A549 (cell line): ENCODE results near the gene TEF. TPM values are rescaled to one million over a fixed set of nuclear protein-coding genes. Genes with fewer than 3 reads are reported as not detected.

ENCODE experiments used
- ATAC-seq, 2 experiments: fragments of 200-7000 bp in 1 of 2; fragments of >200 bp in 1 of 2; cut with Nextera tagmentation in 1 of 2; cut with Tn5 transposase in 1 of 2; 3 replicates each; pipeline versions ENCODE4 v1.8.0 to v1.9.1; 2018 to 2020; ENCODE audit warnings: mild to moderate bottlenecking in 1 of 2, moderate library complexity in 1 of 2
- CTCF ChIA-PET: fragments of 300-600 bp; sonication (Branson Sonifier 250); formaldehyde crosslinking; extraction: SDS; loops from one replicate; lab custom pipeline; 2021; ENCODE audit warnings: antibody characterized with exemption, inconsistent platforms; lab: Yijun Ruan, JAX
- POLR2A ChIA-PET: fragments of 350-600 bp; formaldehyde crosslinking; extraction: SDS; loops from one replicate; lab custom pipeline; 2021; ENCODE audit warnings: antibody characterized with exemption, inconsistent platforms; lab: Yijun Ruan, JAX
- DNase-seq, 2 experiments: peaks; one replicate each; pipeline versions ENCODE4 v3.0.0 to v3.0.0-alpha.2; 2011 to 2016; ENCODE audit warnings: low read depth in 1 of 2, low spot score in 1 of 2
- FAIRE-seq: peaks from 2 replicates; lab custom pipeline; 2011; peaks lifted over from hg19 to GRCh38; lab: Jason Lieb, UNC
- H3K27ac ChIP-seq, 2 experiments: fragments of >200 bp; sonication (Bioruptor Twin); formaldehyde crosslinking; 3 replicates each; pipeline ENCODE4 v1.5.1; 2016 to 2017
- H3K4me1 ChIP-seq: fragments of >200 bp; sonication (Bioruptor Twin); formaldehyde crosslinking; 3 replicates; pipeline ENCODE4 v1.6.1; 2016
- H3K4me2 ChIP-seq: fragments of >200 bp; sonication (Bioruptor Twin); formaldehyde crosslinking; 3 replicates; pipeline ENCODE4 v1.6.1; 2016
- H3K4me3 ChIP-seq: fragments of >200 bp; sonication (Bioruptor Twin); formaldehyde crosslinking; 3 replicates; pipeline ENCODE4 v1.5.1; 2016
- H3K9me3 ChIP-seq: fragments of >200 bp; sonication (Bioruptor Twin); formaldehyde crosslinking; 3 replicates; pipeline ENCODE4 v1.6.1; 2016
- CBX2 ChIP-seq: fragments of 200-600 bp; sonication (generic); IDR thresholded peaks from 2 replicates; pipeline ENCODE4 v1.6.1; 2016; ENCODE audit warnings: low read depth, mild to moderate bottlenecking, borderline replicate concordance
- CHD4 ChIP-seq: fragments of 200-600 bp; sonication (generic); IDR thresholded peaks from 2 replicates; pipeline ENCODE4 v1.6.1; 2016; ENCODE audit warnings: antibody characterized with exemption, mild to moderate bottlenecking, borderline replicate concordance
- ELK1 ChIP-seq: fragments of 150-350 bp; IDR thresholded peaks from 2 replicates; pipeline ENCODE4 v1.6.1; 2014; ENCODE audit warnings: low read depth, mild to moderate bottlenecking, low read length
- EP300 ChIP-seq, 2 experiments: fragments of >200 bp; sonication (Bioruptor Twin); formaldehyde crosslinking; IDR thresholded peaks; 2 replicates in 1 of 2; 3 replicates in 1 of 2; pipeline ENCODE4 v1.6.1; 2016 to 2017
- ESRRA ChIP-seq: fragments of 150-350 bp; IDR thresholded peaks from 2 replicates; pipeline ENCODE4 v1.6.1; 2014; ENCODE audit warnings: mild to moderate bottlenecking, low read length, borderline replicate concordance
- FOSB ChIP-seq: fragments of 250-450 bp; sonication (Bioruptor Pico); IDR thresholded peaks from 2 replicates; pipeline ENCODE4 v1.5.0; 2020; ENCODE audit warnings: mild to moderate bottlenecking, moderate library complexity
- HEYL ChIP-seq: fragments of 250-450 bp; sonication (Bioruptor Pico); IDR thresholded peaks from 2 replicates; pipeline ENCODE4 v1.8.0; 2021; ENCODE audit warnings: mild to moderate bottlenecking, moderate library complexity
- HOXA7 ChIP-seq: fragments of 250-450 bp; sonication (Bioruptor Pico); IDR thresholded peaks from 2 replicates; pipeline ENCODE4 v1.5.0; 2020; ENCODE audit warnings: mild to moderate bottlenecking, moderate library complexity
- HOXB13 ChIP-seq: fragments of 250-450 bp; sonication (Bioruptor Pico); IDR thresholded peaks from 2 replicates; pipeline ENCODE4 v1.5.0; 2020; ENCODE audit warnings: low read depth, mild to moderate bottlenecking, moderate library complexity
- HOXB5 ChIP-seq: fragments of 250-450 bp; sonication (Bioruptor Pico); IDR thresholded peaks from 2 replicates; pipeline ENCODE4 v1.5.0; 2020; ENCODE audit warnings: mild to moderate bottlenecking, moderate library complexity
- JUN ChIP-seq, 2 experiments: fragments of >200 bp; sonication (Bioruptor Twin); formaldehyde crosslinking; IDR thresholded peaks; 2 replicates in 1 of 2; 3 replicates in 1 of 2; pipeline ENCODE4 v1.6.1; 2016 to 2017
- MAFK ChIP-seq: fragments of 450-650 bp; IDR thresholded peaks from 2 replicates; pipeline ENCODE4 v1.6.1; 2014; ENCODE audit not compliant: partially characterized antibody
- NPAS2 ChIP-seq: fragments of 250-450 bp; sonication (Bioruptor Pico); IDR thresholded peaks from 2 replicates; pipeline ENCODE4 v1.8.0; 2022; ENCODE audit warnings: mild to moderate bottlenecking, moderate library complexity, borderline replicate concordance
- RFX5 ChIP-seq: fragments of 450-650 bp; IDR thresholded peaks from 2 replicates; pipeline ENCODE4 v1.7.1; 2014; ENCODE audit warnings: antibody characterized with exemption, mild to moderate bottlenecking, moderate library complexity
- RNF2 ChIP-seq: fragments of 200-600 bp; sonication (generic); IDR thresholded peaks from 2 replicates; pipeline ENCODE4 v1.6.1; 2016; ENCODE audit warnings: low read depth, mild to moderate bottlenecking, antibody characterized with exemption, moderate library complexity, borderline replicate concordance
- TP53 ChIP-seq: fragments of 250-450 bp; sonication (Bioruptor Pico); IDR thresholded peaks from 2 replicates; pipeline ENCODE4 v1.5.0; 2021; ENCODE audit warnings: mild to moderate bottlenecking, moderate library complexity
- USF2 ChIP-seq: fragments of 450-650 bp; IDR thresholded peaks from 2 replicates; pipeline ENCODE4 v1.6.1; 2014; ENCODE audit warnings: antibody characterized with exemption
- ZFP36 ChIP-seq: fragments of 450-650 bp; IDR thresholded peaks from 2 replicates; pipeline ENCODE4 v1.6.1; 2014; ENCODE audit warnings: borderline replicate concordance; ENCODE audit not compliant: partially characterized antibody
- WGBS: methylation state at CpG from one replicate; pipeline ENCODE4 v1.1.6; 2017; ENCODE audit errors: missing lambda C conversion rate; 5-methylcytosine and 5-hydroxymethylcytosine counted together
- polyA plus RNA-seq, 4 experiments: library from polyadenylated mRNA; depleted of rRNA in 3 of 4; stranded (reverse); fragments of >200 nt; fragmentation: RNase III in 1 of 4; extraction: RNeasy Plus Mini Kit Qiagen cat#74134 plus additional on column Dnase treatment in 1 of 4; gene quantifications; 2 replicates in 3 of 4; 3 replicates in 1 of 4; pipeline ENCODE4 v1.2.3, GENCODE V29; 2011 to 2017
- TF ChIP-seq, protein P1 (sequence below): IDR thresholded peaks from 2 replicates; pipeline ENCODE4 v1.6.1; 2012; ENCODE audit warnings: low read depth, borderline replicate concordance

The TEF gene
- polyA plus RNA-seq, 2 of the 4 experiments (the other 2 are of a cell fraction): 1.4 to 2.8 TPM

DNA sequence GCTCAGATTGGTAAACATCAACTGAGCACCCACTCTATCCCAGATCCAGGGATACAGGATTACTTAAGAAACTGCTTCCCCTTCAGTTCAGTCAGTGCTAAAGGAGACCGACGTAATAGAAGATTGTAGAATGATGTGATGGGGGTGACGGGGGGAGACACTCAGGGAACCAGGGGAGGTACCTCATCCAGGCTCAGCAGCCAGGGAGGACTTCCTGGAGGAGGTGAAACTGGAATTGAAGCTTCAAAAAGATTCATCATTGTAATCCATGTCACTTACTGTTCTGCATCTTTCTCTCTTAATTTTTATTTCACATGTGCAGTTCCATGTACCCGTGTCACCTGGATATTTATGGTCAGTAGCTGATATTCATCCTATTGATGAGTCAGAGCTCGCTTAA is 19.1 kb upstream of the TEF start:
- CTCF ChIA-PET: no interaction called here

GRCh38 chr22:41364233-41364632 is 17.5 kb upstream of the TEF start:
- no peak overlapping the region for H3K4me3 ChIP-seq
- no peak for ATAC-seq
- no peak for TF ChIP-seq JUN (IDR thresholded peaks at IDR 0.05)
- no peak for TF ChIP-seq NPAS2
- no peak for TF ChIP-seq ZFP36
- TF ChIP-seq CBX2: no peak
- TF ChIP-seq RNF2: no peak
- TF ChIP-seq, all 56 proteins: peak for 0
- no peak for DNase-seq
- Histone ChIP-seq H3K9me3 (no peaks in the 10 kb centered on the region), H3K4me1 (peaks cover 18% of the 10 kb centered on the region), H3K27ac (no peak overlapping the region), H3K4me2 (no peak overlapping the region)
- ChIA-PET CTCF (interaction anchor here (0.8 to 1.3 kb wide), 2 partner anchors 40 to 154 kb away, joined by 3 to 4 read pairs; no protein-coding TSS in a partner anchor), POLR2A (no interaction called here)
- 83% methylated on average over 6 of the region's 6 CpGs for WGBS
- FAIRE-seq: no peak

More for the DNA sequence above, 19.1 kb upstream of the TEF start:
- Histone ChIP-seq H3K9me3 (no peaks in the 10 kb centered on the region), H3K4me2 (no peak overlapping the region), H3K27ac (no peak overlapping the region), H3K4me3 (no peak overlapping the region), H3K4me1 (peaks cover 19% of the 10 kb centered on the region)
- 97% methylated on average over 5 of the region's 5 CpGs for WGBS
- TF ChIP-seq ELK1: no peak
- TF ChIP-seq HOXB5: no peak
- TF ChIP-seq TP53 (CRISPR knock-in tag): no peak
- no peak for TF ChIP-seq ESRRA
- peak; percentile 59 for TF ChIP-seq ZFP36
- no peak for TF ChIP-seq NPAS2
- no peak for TF ChIP-seq MAFK
- no peak for ATAC-seq
- POLR2A ChIA-PET: no interaction called here
- DNase-seq: no peak
- no peak for FAIRE-seq

DNA sequence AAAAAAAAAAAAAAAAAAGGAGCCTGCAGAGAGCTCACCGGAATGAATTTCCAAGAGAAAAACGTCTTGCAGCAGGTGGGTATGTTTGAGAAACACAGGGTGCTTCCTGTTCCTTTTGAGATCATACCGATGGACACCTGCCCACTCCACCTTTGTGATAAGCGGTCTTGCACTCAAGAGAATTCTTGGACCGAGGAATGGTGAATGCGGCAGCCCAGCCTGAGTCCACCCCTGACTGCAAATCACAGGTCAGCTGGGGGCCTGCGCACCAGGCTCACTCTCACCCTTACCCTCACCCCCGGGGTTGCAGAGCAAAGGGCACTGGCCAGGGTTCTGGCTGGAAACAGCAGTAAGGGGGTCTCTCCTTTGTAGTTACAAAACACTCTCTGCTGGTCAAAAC is 16.8 kb upstream of the TEF start:
- no peak for FAIRE-seq
- POLR2A ChIA-PET: no interaction called here

DNA sequence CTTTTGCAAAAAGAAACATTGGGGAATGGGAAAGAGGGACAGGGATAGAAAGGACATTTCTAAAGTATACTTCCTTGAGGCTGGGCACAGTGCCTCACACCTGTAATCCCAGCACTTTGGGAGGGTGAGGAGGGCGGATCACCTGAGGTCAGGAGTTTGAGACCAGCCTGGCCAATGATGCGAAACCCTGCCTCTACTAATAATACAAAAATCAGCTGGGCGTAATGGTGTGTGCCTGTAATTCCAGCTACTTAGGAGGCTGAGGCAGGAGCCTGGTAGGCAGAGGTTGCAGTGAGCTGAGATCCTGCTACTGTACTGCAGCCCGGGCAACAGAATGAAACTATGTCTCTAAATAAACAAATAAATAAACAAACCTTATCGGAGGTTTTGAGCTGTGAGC is 16.3 kb upstream of the TEF start:
- H3K4me3 ChIP-seq: no peak overlapping the region
- TF ChIP-seq TP53 (CRISPR knock-in tag): no peak
- H3K9me3 ChIP-seq: no peaks in the 10 kb centered on the region
- DNase-seq: no peak
- ChIA-PET POLR2A (interaction anchor here (0.7 kb wide), 1 partner anchor 74 kb away, joined by 3 read pairs; no protein-coding TSS in a partner anchor), CTCF (interaction anchor here (0.6 to 1.8 kb wide), 4 partner anchors 12 to 152 kb away, joined by 3 to 6 read pairs (median 4); no protein-coding TSS in a partner anchor)
- no peak for ATAC-seq
- 68% methylated on average over 5 of the region's 5 CpGs for WGBS
- H3K4me1 ChIP-seq: peaks cover 8% of the 10 kb centered on the region; the same call in 2 of the 3 replicates
- H3K27ac ChIP-seq: no peak overlapping the region
- no peak overlapping the region for H3K4me2 ChIP-seq
- no peak for FAIRE-seq

More for the DNA sequence above, 16.8 kb upstream of the TEF start:
- TF ChIP-seq EP300 (IDR thresholded peaks at IDR 0.05) (no peak), FOSB (no peak), HOXB13 (CRISPR knock-in tag) (no peak), HEYL (CRISPR knock-in tag) (no peak), USF2 (no peak), RFX5 (no peak), HOXA7 (CRISPR knock-in tag) (no peak), ZFP36 (no peak), ESRRA (no peak), CHD4 (no peak)
- TF ChIP-seq, protein P1, sequence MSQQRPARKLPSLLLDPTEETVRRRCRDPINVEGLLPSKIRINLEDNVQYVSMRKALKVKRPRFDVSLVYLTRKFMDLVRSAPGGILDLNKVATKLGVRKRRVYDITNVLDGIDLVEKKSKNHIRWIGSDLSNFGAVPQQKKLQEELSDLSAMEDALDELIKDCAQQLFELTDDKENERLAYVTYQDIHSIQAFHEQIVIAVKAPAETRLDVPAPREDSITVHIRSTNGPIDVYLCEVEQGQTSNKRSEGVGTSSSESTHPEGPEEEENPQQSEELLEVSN: no peak
- Histone ChIP-seq H3K4me2 (no peak overlapping the region), H3K9me3 (no peaks in the 10 kb centered on the region), H3K4me3 (no peak overlapping the region), H3K4me1 (peaks cover 11% of the 10 kb centered on the region), H3K27ac (no peak overlapping the region)
- ATAC-seq: no peak
- WGBS: 62% methylated on average over 7 of the region's 8 CpGs
- CTCF ChIA-PET: interaction anchor here (0.6 to 1.8 kb wide), 3 partner anchors 12 to 153 kb away, joined by 3 to 6 read pairs (median 4); no protein-coding TSS in a partner anchor
- DNase-seq: no peak
